A172 (cell line): Measurements from ENCODE around the gene SORCS2. TPM values are rescaled to one million over a fixed set of nuclear protein-coding genes. Genes with fewer than 3 reads are reported as not detected.

ENCODE experiments used
- DNase-seq: peaks from one replicate; pipeline ENCODE4 v3.0.0-alpha.2; 2015; ENCODE audit warnings: low spot score
- total RNA-seq: library from RNA; depleted of rRNA; stranded (reverse); fragments of >200 nt; shearing (Covaris generic); gene quantifications from 2 replicates; pipeline ENCODE4 v1.2.3, GENCODE V29; 2014

Gene SORCS2
- total RNA-seq, 1 experiment from 2014 or later, result 0.78 TPM

DNA sequence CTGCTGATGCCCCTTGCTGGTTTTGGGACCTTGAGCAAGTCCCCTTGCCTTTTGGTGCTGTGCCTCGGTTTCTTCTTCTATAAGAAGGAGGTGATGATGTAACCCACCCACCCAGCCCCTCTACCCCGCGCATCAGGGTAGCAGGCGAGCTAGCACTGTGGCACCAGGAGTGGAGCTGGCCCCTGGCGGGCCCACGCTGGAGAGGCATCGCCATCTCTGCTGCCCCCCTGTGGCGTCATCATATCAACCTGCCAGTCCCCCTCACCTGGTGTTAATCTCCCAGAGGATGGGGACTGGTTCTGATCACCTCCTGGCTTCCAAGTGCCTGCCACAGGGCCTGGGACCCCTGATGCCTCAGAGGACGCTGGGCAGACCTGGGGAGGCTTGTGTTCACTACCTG lies 6.3 kb upstream of the SORCS2 start:
- no peak for DNase-seq

DNA sequence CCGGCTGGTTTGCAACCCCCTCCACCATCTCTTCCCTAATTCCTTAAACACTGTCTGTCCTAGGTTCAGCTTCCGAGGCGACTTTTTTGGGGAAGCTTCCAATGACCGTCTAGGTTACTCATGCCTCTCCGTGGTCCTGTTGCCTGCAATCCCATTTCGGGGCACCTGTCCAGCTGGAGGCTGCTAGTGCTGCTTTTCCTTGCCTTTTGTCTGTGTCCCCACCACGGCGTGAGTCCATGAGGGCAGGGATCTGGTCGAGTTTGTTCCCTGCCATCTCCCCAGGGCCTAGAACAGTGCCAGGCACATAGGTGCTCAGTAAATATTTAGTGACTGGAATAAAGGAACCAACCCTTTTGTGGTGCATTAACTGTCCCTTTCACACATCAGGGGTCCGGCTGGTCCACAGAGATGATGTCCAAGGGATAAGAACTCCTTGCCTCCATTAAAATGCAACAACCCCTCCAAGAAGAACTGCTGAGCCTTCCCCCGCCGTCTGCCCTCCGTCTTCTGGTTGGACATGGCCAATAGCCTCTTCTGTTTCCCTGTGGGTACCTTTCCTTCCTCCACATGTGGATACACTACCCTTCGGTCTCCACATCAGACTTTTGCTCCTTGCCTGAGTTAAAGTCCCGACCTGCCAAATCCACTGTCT lies 5.7 kb upstream of the SORCS2 start:
- no peak for DNase-seq

DNA sequence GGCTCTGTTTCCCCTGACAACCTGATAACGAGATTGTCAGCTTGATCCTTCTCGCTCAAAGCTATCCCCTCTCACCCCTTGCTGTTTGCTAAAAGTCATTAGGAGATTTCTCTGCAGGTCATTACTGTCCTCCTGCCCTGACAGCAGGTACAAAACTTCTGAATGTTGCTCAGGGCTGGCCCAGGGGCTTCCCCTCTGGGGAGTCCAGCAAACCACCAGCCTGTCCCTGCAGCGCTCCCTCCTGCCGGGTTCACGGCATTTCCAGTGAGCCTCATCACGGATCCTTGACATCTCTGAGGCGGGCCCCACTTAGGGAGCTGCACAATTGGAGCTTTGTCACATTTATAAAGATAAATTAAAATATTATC lies 5.2 kb upstream of the SORCS2 start:
- DNase-seq, result no peak

DNA sequence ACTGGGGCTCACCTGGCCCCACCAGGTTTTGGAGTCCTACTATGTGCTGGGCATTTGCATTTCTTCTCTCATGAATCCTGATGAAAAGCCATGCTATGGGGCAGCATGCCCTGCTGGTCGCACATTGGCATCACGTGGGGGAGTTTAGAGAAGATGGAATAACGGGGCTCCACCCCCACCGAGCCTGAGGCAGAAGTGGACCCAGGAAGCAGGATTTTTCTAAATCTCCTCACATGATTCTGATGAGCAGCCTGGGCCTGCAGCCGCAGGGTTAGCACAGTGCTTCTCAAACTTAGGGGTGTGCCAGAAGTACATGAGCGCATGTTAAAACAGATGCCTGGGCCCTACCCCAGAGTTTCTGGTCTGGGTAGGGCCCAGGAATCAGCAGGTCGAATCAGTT lies 4.6 kb upstream of the SORCS2 start:
- no peak for DNase-seq

DNA sequence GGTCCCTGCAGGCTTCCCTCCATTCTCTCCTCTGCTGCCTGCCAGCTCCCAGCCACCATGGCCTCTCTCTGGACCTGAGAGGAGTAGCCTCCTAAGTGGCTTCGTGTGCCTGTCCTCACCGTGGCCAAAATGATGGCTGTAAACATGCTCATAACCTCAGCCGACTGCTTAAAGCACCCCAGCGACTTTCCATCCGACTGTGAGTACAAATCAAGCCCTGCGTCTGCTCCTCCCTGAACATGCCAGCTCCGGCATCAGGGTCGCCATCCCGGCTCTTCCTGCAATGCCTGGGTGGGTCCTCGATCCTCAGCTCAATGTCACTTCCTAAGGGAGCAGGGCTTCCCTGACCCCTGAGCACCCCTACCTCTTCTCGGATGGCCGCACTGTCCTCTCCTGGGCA lies 3.3 kb upstream of the SORCS2 start:
- no peak for DNase-seq

DNA sequence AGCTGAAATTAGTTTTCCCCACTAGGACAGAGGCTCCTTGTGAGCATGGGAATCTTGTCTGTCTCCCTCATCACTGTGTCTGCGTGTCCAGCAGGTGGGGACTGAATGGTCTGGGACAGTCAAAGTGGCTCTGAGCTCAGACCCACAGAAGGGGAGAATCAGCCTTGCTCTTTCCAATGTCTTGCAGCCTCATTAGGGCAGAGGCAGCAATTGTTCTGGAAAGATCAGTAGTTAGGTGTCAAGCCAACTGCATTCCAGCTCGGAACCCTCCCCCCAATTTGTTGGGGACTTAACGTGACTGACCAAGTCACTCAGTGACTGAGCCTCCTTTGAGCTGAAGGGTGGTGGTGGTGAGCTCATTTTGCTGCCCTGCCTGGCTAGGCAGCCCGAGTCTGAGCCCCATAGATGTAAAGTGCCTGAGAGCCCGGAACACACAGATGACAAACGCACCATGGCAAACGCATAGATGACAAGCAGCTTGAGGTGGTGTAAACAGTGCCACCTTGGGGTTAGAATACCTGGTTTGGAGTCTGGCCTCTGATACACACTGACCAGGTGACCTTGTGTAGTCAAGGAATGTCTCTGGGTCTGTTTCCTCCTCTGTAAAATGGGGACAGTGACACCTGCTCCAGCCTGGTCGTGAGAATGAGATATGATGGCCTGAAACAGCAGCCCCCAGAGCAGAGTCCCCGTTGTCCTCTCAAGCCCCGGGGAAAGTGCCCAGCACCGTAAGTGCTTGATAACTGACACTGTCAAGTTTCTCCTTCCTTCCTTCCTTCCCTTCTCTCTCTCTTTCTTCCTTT lies 2.7 kb upstream of the SORCS2 start:
- no peak for DNase-seq

DNA sequence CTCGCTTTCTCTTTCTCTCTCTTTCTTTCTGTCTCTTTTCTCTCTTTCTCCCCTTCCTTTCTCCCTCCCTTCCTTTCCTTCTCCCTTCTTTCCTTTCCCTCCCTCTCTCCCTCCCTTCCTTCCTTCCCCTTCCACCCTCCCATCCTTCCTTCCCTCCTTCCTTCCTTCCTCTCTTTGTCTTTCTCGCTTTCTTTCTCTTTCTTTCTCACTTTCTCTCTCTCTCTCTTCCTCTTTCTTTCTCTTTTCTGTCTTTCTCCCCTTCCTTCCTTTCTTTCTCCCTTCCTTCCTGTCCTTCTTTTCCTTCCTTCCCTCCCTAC lies 2.1 kb upstream of the SORCS2 start:
- DNase-seq, result no peak

DNA sequence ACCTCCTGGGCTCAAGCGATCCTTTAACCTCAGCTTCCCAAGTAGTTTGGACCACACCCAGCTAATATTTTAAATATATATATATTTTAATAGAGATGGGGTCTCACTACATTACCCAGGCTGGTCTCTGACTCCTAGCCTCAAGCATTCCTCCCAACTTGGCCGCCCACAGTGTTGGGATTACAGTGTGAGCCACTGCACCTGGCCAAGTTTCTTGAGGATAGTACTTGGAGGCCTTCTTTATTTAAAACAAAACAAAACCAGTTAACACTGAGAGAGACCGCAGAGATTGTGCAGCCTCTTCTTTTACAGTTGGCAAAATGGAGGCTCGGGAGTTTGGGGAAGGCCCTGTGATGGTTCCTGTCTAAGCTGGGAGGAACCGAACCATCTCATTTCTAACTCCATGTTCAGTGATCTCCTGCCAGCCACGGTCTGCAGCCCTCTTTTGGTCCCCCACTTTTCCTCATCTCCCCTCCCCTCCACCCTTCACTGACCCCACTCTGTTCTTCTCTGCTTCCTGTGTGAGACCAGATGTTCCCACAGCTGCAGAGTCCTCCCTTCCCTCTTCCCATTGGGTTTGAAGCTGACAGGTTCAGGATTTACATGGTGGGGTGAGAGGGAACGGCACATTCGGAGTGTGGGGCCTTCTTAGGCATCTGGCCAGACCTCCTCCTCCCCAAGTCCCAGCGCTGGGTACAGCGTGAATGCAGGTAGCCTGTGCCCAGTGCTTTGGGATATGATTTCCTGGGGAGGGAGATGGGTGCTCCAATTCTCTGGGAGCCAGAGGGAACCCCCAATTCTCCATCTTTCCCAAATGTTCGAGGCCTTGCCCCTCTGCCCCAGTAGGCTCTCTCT lies 1.4 kb upstream of the SORCS2 start:
- no peak for DNase-seq

DNA sequence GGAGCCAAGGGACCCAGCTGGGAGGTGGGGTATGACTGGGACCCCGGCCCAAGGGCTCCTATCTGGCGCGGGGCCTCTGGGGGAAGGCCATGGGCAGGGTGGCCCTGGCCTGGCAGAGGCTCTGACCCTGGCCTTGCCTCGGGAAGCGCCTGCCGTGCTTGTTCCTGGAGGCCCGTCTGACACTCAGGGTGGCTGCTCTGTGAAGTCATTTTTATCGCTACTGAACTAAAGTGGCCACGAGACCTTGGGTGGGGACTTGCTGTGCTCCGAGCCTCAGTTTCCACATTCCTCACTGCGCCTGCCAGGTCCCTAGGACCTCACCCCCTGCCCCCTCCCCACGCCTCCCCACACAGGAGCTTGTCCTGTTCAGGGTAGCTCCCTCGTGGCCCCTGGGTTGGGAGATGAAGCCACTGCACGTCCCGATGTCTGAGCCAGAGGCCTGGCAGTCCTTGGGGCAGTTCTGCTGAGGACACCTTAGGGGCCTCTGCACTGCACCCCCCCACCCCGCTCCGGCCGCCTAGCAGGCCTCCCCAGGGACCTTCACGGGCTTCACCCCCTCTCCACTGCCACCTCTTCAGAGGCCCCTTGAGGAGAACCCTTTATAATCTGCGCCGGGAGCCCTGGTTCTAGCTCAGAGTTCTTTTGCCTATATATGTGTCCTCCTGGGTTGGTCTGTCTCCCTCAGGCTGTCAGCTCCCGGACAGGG lies 639 bp upstream of the SORCS2 start:
- no peak for DNase-seq

DNA sequence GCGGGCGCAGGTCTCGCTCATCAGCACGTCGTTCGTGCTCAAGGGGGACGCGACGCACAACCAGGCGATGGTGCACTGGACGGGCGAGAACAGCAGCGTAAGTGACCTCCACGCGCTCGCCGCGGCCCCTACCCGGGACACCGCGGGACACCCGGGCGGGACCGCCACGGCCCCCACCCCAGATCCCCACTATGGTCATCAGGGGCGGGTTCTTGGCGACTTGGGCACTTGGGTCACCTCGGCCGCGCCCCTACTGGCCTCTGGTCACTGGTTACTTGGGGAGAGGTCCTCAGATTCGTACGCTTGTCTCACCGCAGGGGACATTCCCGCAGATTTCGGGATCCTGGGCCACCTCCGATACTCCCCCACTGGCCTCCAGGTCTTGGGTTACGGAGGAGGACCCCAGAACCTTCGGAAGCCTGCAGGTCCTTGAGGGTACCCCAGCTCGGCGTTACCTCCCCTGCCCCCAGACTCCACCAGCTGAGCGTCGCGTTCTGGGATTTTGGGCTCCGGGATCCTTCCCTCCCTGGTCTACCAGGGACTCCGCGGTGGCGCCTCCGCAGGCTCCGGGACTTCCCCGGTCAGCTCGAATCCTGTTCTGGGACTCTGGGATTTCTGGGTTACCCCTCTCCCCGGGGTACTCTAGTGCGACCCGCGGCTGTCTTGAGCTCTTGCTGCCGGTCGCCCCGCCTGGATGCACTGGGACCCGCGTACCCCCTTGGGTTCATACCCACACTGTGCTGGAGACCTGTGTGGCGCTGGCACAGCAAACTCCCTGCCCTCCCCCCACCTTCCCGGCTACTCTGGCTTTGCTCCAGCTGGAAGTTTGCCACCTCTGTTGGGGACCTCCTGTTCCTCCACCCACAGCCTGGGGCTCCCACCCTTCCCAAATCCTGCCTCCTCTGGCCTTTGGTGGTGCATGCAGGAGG lies 956 bp downstream of the SORCS2 start:
- DNase-seq, result no peak

DNA sequence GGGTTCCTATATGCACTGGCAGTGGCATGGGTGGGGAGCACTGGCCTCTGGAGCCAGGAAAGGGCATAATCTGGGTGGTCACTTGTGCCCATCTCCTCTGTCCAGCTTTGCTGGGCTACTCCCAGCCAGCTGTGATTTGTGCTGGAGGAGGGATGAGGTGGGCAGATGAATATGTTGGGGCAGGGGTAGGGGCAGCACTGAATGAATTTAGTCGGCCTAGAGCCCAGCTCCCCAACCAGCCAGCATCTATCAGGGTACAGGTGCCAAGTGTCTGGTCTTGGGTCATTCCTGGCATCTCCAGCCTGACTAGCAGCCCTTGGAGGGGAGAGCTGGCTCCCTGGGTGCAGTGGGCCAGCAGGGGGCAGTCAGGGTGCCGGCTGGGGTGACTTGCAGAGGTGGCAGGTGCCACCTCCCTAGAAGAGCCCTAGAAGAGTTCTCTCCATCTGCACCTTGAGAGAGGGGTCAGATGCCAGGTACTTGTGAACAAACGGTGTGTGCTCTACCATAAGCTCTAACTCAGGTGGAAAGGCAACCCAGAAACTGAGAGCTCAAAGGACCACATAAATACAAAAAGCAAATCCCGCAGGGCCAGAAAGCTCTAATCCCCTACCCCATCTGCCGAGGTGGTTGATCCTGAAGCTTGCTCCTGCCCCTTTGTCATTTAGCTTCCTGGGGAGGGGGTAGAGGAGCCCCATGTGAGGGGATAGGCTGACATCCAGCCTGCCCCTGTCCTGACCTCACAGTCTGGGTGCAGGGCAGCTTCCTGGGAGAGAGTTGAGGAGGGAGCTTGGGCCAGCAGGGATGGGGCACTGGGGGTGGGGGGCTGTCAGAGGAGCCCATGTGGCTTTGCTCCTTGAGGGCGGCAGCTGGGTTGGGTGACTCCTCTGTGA lies 2.2 kb downstream of the SORCS2 start:
- DNase-seq, result no peak

DNA sequence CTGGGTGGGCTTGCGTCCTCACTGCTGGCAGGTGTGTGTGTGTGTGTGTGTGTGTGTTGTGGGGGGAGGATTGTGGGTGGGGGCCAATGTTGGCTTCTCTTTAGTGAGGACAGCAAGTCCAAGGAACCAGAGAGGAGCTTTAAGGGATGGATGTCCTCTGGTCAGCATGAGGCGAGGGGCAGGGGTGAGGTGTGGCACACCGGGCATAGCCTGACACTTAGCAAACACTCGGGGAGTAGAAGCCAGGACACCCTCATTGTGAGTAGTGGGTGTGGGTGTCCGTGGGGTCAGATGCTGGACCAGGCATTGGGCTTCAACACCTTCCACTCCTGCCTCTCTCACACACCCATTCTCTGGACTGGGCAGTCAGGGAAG lies 2.8 kb downstream of the SORCS2 start:
- no peak for DNase-seq

DNA sequence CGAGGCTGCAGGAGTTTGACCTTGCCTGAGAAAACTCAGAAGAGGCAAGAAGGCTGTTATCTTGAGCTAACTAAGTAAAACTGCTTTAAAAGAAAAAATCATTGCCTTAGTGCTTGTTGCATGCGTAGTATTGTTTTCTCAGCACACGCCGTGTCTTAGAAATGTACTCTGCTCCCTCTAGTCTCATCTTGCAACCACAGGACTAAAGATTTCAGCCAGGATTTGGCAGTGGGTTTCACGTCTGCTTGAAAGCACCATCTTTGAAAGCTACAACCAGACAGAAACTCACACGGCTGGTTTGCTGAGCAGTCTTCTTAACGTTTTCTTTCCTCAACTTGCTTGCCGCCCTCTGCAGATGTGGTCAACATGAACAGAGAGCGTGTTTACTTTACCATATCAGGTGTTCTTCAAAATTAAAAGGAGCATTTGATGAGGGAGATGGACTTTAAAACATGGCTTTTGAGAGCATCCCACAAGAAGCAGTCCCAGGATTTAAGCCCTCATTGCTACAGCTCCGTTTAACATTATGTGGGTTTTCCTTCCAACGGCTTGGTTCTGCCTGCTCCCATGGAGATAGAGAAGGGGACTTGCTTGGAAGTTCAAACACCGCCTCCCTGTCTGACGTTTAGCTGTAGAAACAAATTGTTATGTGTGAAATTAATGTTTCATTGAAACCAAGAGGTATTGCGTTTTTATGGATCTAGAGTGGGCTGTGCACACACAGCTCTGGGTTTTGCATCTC lies 3.4 kb downstream of the SORCS2 start:
- no peak for DNase-seq

DNA sequence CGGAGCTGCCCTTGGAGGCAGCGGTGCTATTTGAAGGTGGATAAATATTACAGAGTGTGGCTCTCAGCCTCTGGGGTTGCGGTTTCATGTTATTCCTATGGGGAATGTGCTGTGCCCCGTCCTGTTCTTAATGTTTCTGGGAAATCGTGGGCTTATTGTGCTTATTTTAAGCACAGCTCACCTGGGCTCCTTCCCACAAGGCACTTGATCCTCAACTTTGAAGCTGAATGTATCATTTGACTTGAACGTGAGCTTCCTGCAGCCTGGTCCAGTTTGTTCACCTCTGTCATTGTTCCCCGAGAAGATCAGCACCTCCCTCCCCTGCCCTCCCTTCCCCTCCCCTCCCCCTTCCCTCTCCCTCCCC lies 3.9 kb downstream of the SORCS2 start:
- no peak for DNase-seq

DNA sequence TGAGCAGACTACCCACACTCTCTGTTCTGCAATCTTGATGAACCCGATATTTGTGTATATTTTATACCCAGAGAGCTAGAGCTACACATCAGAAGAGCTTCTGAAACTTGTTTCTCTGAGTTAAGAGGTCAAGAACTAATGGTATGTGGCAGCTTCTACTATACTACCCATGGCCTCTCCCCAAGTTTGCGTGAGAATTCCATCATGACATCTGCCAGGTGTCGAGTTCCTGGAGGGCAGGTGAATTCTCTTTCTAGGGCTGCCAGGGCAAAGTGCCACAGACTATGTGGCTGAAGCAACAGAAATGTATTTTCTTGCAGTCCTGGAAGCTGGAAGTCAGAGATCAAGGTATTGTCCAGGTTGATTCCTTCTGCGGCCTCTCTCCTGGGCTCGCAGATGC lies 4.4 kb downstream of the SORCS2 start:
- DNase-seq, result no peak

DNA sequence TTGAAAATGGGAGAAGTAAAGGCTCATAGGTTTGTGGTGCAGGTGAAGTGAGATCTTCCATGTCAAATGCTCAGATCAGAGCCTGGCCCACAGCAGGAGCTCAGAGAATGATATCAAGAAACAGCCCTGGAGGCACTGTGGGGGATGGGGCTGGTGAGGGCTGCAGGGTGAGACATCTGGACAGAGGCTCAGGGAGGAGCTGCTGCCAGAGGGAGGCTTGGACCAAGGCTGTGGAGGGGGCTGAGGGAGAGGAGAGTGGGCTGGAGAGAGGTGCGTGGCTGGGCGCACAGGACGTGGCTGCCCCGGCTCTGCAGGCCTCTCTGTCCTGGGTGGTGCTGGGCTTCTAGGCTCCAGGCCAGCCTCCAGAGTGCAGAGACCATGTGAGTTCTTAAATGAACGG lies 5.6 kb downstream of the SORCS2 start:
- no peak for DNase-seq

DNA sequence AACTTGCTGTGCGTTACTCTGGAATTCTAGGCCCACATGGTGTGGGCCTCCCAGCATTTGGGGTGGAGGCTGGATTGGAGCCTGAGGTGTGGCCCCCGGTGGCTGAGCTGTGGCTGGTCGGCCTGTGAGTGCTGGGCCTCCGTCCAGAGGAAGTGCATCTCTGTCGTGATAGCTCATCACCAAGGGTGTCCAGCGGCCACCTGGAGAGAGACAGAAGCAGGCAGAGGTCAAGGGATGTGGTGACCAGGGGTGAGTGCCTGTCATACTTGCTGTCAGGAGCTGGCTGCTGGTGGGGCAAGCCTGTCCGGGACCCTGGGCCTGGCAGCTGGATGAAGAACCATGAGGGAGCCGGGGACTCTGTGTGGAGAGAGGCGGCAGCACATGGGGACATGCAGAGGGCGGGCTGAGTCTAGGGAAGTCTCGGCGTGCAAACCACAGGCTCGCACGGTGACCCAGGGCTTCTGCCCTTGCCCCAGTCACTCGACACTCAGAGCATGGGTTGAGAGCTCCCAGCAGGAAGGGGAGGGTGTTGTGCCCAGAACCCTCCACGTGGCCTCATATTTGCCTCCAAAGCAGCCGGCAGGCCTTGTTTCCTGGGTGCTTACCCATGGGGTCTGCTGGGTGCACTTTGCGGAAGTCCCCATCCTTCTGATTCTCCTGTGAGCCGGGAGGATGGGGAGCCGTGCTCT lies 6.2 kb downstream of the SORCS2 start:
- no peak for DNase-seq

DNA sequence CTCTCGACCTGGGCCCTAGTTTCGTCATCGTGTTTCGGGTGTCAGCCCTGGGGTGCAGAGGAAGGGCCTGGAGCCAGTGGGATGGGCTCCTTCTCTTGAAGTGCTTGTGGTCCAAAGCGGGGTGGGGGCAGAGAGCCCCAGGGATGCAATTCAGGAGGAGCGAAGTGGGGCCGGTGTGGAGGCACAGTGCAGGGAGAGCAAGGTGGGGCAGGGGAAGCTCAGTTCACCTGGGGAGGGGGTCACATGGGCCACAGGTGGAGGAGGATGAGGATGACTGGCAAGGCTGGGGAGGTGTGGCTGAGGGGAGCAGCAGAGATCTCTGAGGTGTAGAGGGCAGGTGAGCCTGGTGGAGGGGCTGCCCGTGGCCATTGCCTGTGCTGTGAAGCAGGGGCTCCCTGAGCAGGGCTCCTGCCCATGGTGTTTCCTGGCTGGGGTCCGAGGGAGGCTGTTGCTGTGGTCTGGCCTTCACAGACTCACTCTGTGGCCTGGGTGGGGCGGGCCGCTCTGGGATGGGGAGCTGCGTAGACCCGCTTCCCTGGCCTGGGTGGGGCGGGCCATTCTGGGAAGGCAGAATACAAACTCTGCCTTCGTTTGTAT lies 6.9 kb downstream of the SORCS2 start:
- DNase-seq, result no peak
